Activated T-cell treated with anti-CD3 and anti-CD28 coated beads, Interleukin-2, amount 50 U/mL, for 24 hours (primary cell): Measurements from ENCODE around the gene MYH9.
"Not testable (repeated sequence)": the region's sequence is repeated elsewhere in the genome, so short reads cannot be mapped to it uniquely, and the experiment has no call there.

ENCODE experiments used
- DNase-seq: peaks from one replicate; pipeline ENCODE4 v3.0.0-alpha.2; 2020
- H3K27ac Mint-ChIP-seq: 2 replicates; pipeline ENCODE4 v1.8.0; 2020; ENCODE audit warnings: mild to moderate bottlenecking, mixed read lengths
- H3K27me3 Mint-ChIP-seq: 2 replicates; pipeline ENCODE4 v1.8.0; 2020; ENCODE audit warnings: mixed read lengths
- H3K36me3 Mint-ChIP-seq: 2 replicates; pipeline ENCODE4 v1.8.0; 2020; ENCODE audit warnings: low read depth, mixed read lengths
- H3K4me1 Mint-ChIP-seq: 2 replicates; pipeline ENCODE4 v1.8.0; 2020; ENCODE audit warnings: low read depth, mixed read lengths
- H3K4me3 Mint-ChIP-seq: 2 replicates; pipeline ENCODE4 v1.8.0; 2020; ENCODE audit warnings: mild to moderate bottlenecking, moderate library complexity, mixed read lengths
- H3K9me3 Mint-ChIP-seq: 2 replicates; pipeline ENCODE4 v1.8.0; 2020; ENCODE audit warnings: mixed read lengths

MYH9 gene

GRCh38 chr22:36292823-36293530 is 94.8 kb downstream of the MYH9 start:
- Mint-ChIP-seq H3K9me3 (no peaks in the 10 kb centered on the region), H3K4me3 (no peak overlapping the region), H3K4me1 (peaks cover 45% of the 10 kb centered on the region), H3K27me3 (no peaks in the 10 kb centered on the region), H3K27ac (peak overlapping the region; percentile 71), H3K36me3 (peaks cover 96% of the 10 kb centered on the region)
- no peak for DNase-seq

GRCh38 chr22:36291831-36292740 is 95.7 kb downstream of the MYH9 start:
- Mint-ChIP-seq H3K4me3 (no peak overlapping the region), H3K27me3 (no peaks in the 10 kb centered on the region), H3K9me3 (no peaks in the 10 kb centered on the region), H3K4me1 (peaks cover 47% of the 10 kb centered on the region), H3K27ac (peak overlapping the region; percentile 78), H3K36me3 (peaks cover 96% of the 10 kb centered on the region)
- no peak for DNase-seq

- Mint-ChIP-seq H3K36me3 (peaks cover 96% of the 10 kb centered on the region), H3K4me1 (peaks cover 49% of the 10 kb centered on the region)
- H3K27me3 Mint-ChIP-seq, H3K9me3 Mint-ChIP-seq, DNase-seq, H3K4me3 Mint-ChIP-seq, H3K27ac Mint-ChIP-seq: not testable (repeated sequence)
Observed at GRCh38 chr22:36290391-36291075, 97.2 kb downstream of the MYH9 start.

- not testable (repeated sequence) for H3K9me3 Mint-ChIP-seq, H3K27me3 Mint-ChIP-seq, DNase-seq, H3K4me3 Mint-ChIP-seq
- peaks cover 49% of the 10 kb centered on the region for H3K4me1 Mint-ChIP-seq
- H3K36me3 Mint-ChIP-seq, result peaks cover 96% of the 10 kb centered on the region
- peak overlapping the region; percentile 86 for H3K27ac Mint-ChIP-seq
Observed at GRCh38 chr22:36289948-36290371, 97.8 kb downstream of the MYH9 start.

- no peak for DNase-seq
- Mint-ChIP-seq H3K27me3 (no peaks in the 10 kb centered on the region), H3K9me3 (no peaks in the 10 kb centered on the region), H3K4me1 (peaks cover 47% of the 10 kb centered on the region), H3K36me3 (peaks cover 96% of the 10 kb centered on the region), H3K27ac (peak overlapping the region; percentile 86), H3K4me3 (no peak overlapping the region)
Observed at GRCh38 chr22:36289406-36289870, 98.3 kb downstream of the MYH9 start.

GRCh38 chr22:36288571-36289405 is 99.0 kb downstream of the MYH9 start:
- H3K4me1 Mint-ChIP-seq, result peaks cover 42% of the 10 kb centered on the region
- no peaks in the 10 kb centered on the region for H3K27me3 Mint-ChIP-seq
- peaks cover 96% of the 10 kb centered on the region for H3K36me3 Mint-ChIP-seq
- no peak for DNase-seq
- H3K9me3 Mint-ChIP-seq, result no peaks in the 10 kb centered on the region
- no peak overlapping the region for H3K4me3 Mint-ChIP-seq
- peak overlapping the region; percentile 86 for H3K27ac Mint-ChIP-seq

GRCh38 chr22:36287881-36288515 is 99.8 kb downstream of the MYH9 start:
- Mint-ChIP-seq H3K4me3 (no peak overlapping the region), H3K4me1 (peaks cover 39% of the 10 kb centered on the region), H3K27ac (peak overlapping the region; percentile 84), H3K36me3 (peaks cover 96% of the 10 kb centered on the region), H3K9me3 (no peaks in the 10 kb centered on the region), H3K27me3 (no peaks in the 10 kb centered on the region)
- DNase-seq, result no peak

GRCh38 chr22:36286096-36286957 is 101.4 kb downstream of the MYH9 start:
- Mint-ChIP-seq H3K27ac (peak overlapping the region; percentile 72), H3K36me3 (peaks cover 96% of the 10 kb centered on the region), H3K9me3 (no peaks in the 10 kb centered on the region), H3K4me3 (no peak overlapping the region), H3K4me1 (peaks cover 24% of the 10 kb centered on the region), H3K27me3 (no peaks in the 10 kb centered on the region)
- peak; percentile 80 for DNase-seq

- Mint-ChIP-seq H3K4me3 (no peak overlapping the region), H3K27me3 (no peaks in the 10 kb centered on the region), H3K36me3 (peaks cover 97% of the 10 kb centered on the region), H3K9me3 (no peaks in the 10 kb centered on the region), H3K4me1 (peaks cover 21% of the 10 kb centered on the region), H3K27ac (peak overlapping the region; percentile 72)
- no peak for DNase-seq
Observed at GRCh38 chr22:36285545-36285944, 102.2 kb downstream of the MYH9 start.

GRCh38 chr22:36285017-36285416 is 102.8 kb downstream of the MYH9 start:
- Mint-ChIP-seq H3K9me3 (no peaks in the 10 kb centered on the region), H3K27me3 (no peaks in the 10 kb centered on the region), H3K36me3 (peaks cover 98% of the 10 kb centered on the region), H3K4me3 (no peak overlapping the region), H3K27ac (peak overlapping the region; percentile 67), H3K4me1 (peaks cover 18% of the 10 kb centered on the region)
- DNase-seq, result no peak

GRCh38 chr22:36284171-36284571 is 103.6 kb downstream of the MYH9 start:
- H3K36me3 Mint-ChIP-seq, result peaks cover 98% of the 10 kb centered on the region
- peaks cover 16% of the 10 kb centered on the region for H3K4me1 Mint-ChIP-seq
- no peak for DNase-seq
- peak overlapping the region; percentile 72 for H3K27ac Mint-ChIP-seq
- H3K27me3 Mint-ChIP-seq, result no peaks in the 10 kb centered on the region
- no peak overlapping the region for H3K4me3 Mint-ChIP-seq
- no peaks in the 10 kb centered on the region for H3K9me3 Mint-ChIP-seq

GRCh38 chr22:36282328-36282831 is 105.4 kb downstream of the MYH9 start:
- Mint-ChIP-seq H3K36me3 (peaks cover 82% of the 10 kb centered on the region), H3K4me3 (no peak overlapping the region), H3K27me3 (no peaks in the 10 kb centered on the region), H3K9me3 (no peaks in the 10 kb centered on the region), H3K27ac (peak overlapping the region; percentile 44), H3K4me1 (peaks cover 23% of the 10 kb centered on the region)
- no peak for DNase-seq
